NCI-H1930 (cell line): Measurements from ENCODE around the gene PCDHGB1.
"Not testable (repeated sequence)": the region's sequence is repeated elsewhere in the genome, so short reads cannot be mapped to it uniquely, and the experiment has no call there.

Source experiments
- DNase-seq, 2 experiments: peaks; one replicate each; lab custom pipeline; 2025; lab: John Stamatoyannopoulos, UW

The PCDHGB1 gene

DNA sequence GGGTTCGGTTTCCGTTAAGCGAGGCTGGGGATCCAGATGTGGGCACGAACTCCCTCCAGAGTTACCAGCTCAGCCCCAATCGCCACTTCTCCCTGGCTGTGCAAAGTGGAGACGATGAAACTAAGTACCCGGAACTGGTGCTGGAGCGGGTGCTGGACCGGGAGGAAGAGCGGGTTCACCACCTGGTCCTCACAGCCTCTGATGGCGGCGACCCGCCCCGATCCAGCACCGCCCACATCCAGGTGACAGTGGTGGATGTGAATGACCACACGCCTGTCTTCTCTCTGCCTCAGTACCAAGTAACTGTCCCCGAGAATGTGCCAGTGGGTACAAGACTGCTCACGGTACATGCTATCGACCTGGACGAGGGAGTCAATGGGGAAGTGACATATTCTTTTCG, 33.4 kb downstream of the PCDHGB1 start:
- DNase-seq: no peak

- DNase-seq: no peak
Observed at GRCh38 chr5:141384471-141385267, 34.8 kb downstream of the PCDHGB1 start.

- not testable (repeated sequence) for DNase-seq
Observed at GRCh38 chr5:141387557-141388311, 37.8 kb downstream of the PCDHGB1 start, which contains the start of gene PCDHGB4. PCDHGB4 (plus strand) TSS chr5:141387698; CDS start chr5:141387885, 187 bp downstream.

- no peak for DNase-seq
Observed at GRCh38 chr5:141388661-141389060, 38.8 kb downstream of the PCDHGB1 start.

DNA sequence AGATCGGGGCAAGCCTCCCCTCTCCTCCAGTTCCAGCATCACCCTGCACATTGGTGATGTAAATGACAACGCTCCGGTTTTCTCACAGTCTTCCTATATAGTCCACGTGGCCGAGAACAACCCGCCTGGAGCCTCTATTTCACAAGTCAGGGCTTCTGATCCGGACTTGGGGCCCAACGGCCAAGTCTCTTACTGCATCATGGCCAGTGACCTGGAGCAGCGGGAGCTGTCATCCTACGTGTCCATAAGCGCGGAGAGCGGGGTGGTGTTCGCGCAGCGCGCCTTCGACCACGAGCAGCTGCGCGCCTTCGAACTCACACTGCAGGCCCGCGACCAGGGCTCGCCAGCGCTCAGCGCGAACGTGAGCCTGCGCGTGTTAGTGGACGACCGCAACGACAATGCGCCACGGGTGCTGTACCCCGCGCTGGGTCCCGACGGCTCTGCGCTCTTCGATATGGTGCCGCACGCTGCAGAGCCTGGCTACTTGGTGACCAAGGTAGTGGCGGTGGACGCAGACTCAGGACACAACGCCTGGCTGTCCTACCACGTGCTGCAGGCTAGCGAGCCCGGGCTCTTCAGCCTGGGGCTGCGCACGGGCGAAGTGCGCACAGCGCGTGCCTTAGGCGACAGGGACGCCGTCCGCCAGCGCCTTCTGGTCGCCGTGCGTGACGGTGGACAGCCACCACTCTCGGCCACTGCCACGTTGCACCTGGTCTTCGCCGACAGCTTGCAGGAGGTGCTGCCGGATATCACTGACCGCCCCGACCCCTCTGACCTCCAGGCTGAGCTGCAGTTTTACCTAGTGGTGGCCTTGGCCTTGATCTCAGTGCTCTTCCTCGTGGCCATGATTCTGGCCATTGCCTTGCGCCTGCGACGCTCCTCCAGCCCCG, 39.5 kb downstream of the PCDHGB1 start:
- no peak for DNase-seq

- no peak for DNase-seq
Observed at GRCh38 chr5:141392429-141393198, 42.7 kb downstream of the PCDHGB1 start, which contains the start of gene PCDHGA8. PCDHGA8 (plus strand) TSS chr5:141392633; CDS start chr5:141392814, 181 bp downstream.

DNA sequence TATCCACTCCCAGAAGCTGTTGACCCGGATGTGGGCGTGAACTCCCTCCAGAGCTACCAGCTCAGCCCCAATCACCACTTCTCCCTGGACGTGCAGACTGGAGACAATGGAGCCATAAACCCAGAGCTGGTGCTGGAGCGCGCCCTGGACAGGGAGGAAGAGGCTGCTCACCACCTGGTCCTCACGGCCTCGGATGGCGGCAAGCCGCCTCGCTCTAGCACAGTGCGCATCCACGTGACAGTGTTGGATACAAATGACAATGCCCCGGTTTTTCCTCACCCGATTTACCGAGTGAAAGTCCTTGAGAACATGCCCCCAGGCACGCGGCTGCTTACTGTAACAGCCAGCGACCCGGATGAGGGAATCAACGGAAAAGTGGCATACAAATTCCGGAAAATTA, 43.4 kb downstream of the PCDHGB1 start:
- DNase-seq: no peak

DNA sequence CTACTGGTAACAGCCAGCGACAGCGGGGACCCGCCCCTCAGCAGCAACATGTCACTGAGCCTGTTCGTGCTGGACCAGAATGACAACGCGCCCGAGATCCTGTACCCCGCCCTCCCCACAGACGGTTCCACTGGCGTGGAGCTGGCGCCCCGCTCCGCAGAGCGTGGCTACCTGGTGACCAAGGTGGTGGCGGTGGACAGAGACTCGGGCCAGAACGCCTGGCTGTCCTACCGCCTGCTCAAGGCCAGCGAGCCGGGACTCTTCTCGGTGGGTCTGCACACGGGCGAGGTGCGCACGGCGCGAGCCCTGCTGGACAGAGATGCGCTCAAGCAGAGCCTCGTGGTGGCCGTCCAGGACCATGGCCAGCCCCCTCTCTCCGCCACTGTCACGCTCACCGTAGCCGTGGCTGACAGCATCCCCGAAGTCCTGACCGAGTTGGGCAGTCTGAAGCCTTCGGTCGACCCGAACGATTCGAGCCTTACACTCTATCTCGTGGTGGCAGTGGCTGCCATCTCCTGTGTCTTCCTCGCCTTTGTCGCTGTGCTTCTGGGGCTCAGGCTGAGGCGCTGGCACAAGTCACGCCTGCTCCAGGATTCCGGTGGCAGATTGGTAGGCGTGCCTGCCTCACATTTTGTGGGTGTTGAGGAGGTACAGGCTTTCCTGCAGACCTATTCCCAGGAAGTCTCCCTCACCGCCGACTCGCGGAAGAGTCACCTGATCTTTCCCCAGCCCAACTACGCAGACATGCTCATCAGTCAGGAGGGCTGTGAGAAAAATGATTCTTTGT, 44.7 kb downstream of the PCDHGB1 start:
- not testable (repeated sequence) for DNase-seq

DNA sequence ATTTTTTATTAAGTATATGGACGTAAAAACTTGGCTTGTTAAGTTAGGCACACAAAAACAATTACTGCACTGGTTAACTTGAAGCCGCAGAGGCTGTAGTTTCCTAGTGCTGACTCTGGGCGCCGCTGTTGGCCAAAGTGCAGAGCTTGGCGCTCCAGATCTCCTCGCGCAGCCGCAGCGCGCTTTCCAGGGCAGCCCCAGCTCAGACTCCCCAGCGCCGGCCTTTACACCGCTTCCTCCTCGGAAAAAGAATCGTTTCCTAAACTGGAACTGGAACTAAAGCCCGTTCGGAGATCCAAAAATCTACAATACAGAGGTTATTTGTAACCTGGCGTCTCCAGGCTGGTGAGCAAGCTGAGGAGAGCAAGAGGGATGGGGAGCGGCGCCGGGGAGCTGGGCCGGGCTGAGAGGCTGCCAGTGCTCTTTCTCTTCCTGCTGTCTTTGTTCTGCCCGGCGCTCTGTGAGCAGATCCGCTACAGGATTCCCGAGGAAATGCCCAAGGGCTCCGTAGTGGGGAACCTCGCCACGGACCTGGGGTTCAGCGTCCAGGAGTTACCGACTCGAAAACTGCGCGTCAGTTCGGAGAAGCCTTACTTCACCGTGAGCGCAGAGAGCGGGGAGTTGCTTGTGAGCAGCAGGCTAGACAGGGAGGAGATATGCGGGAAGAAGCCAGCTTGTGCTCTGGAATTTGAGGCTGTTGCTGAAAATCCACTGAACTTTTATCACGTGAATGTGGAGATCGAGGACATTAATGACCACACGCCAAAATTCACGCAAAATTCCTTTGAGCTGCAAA, 48.1 kb downstream of the PCDHGB1 start, which contains the start of gene PCDHGB5:
TSS of gene PCDHGB5 (plus strand) at position 192 of the 796 bp plus-strand sequence. CDS start at position 373, 181 bp downstream.
- not testable (repeated sequence) for DNase-seq

- no peak for DNase-seq
Observed at GRCh38 chr5:141398608-141399007, 48.7 kb downstream of the PCDHGB1 start.

DNA sequence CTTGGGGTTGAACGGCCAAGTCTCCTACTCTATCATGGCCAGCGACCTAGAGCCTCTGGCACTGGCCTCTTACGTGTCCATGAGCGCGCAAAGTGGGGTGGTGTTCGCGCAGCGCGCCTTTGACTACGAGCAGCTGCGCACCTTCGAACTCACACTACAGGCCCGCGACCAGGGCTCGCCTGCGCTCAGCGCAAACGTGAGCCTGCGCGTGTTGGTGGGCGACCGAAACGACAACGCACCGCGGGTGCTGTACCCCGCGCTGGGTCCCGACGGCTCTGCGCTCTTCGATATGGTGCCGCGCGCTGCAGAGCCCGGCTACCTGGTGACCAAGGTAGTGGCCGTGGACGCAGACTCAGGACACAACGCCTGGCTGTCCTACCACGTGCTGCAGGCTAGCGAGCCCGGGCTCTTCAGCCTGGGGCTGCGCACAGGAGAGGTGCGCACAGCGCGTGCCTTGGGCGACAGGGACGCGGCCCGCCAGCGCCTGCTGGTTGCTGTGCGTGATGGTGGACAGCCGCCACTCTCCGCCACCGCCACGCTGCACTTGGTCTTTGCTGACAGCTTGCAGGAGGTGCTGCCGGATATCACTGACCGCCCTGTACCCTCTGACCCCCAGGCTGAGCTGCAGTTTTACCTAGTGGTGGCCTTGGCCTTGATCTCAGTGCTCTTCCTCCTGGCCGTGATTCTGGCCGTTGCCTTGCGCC, 49.8 kb downstream of the PCDHGB1 start:
- DNase-seq: no peak
